ENCODE measurements around the gene GNG14. TPM values are rescaled to one million over a fixed set of nuclear protein-coding genes. Genes with fewer than 3 reads are reported as not detected.

Gene GNG14
- polyA plus RNA-seq, 3 donors, result not detected

DNA sequence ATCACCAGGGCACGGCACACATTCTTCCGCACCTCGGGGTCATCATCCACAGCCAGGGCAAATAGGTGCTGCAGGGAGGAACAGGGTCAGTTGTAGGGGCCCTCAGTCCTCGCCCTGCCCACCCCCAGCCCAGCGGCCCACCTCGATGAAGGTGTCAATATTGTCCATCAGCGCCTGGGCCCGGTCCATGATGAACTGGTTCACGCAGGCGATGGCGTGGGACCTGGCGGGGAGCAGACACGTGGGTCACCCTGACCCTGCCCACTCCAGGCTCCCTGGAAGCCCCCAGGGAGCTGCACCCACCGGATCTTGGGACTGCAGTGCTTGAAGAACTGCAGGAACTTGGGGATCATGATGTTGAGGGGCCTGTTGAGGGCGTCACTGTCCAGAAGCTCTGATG is 27.3 kb downstream of the GNG14 start:
- no peak overlapping the region for H3K4me3 ChIP-seq (replicated peaks in 1 of 3; ENCODE audit: low read depth in 2 of 3, low read length in 3 of 3)
- Mint-ChIP-seq H3K27ac (no peak overlapping the region), H3K9me3 (peaks cover 0 to 4% (median 0%) of the 10 kb centered on the region in 7 donors), H3K4me1 (peaks cover 2% of the 10 kb centered on the region), H3K36me3 (peaks cover 62 to 85% of the 10 kb centered on the region in 2 donors), H3K4me3 (no peak overlapping the region), H3K27me3 (ENCODE audit: low read depth in 3 of 3) (peaks cover 0 to 1% (median 0%) of the 10 kb centered on the region in 3 donors)
- no peaks in the 10 kb centered on the region for H3K9me3 ChIP-seq (replicated peaks in 1 of 2; ENCODE audit: control insufficient read depth in 1 of 2, insufficient read depth in 1 of 2, low read length in 2 of 2)
- intact Hi-C loops (cut with micrococcal nuclease), result no loop called here
- H3K4me2 ChIP-seq (replicated peaks; ENCODE audit: extremely low read depth, low read length, poor library complexity, severe bottlenecking), result no peak overlapping the region
- no peak for DNase-seq
- no peaks in the 10 kb centered on the region for H3K27me3 ChIP-seq (ENCODE audit: control insufficient read depth in 2 of 2, insufficient read depth in 2 of 2, low read length in 2 of 2)
- H2AFZ ChIP-seq (ENCODE audit: insufficient read depth, low read depth, low read length, poor library complexity, severe bottlenecking), result no peak overlapping the region
- H3K27ac ChIP-seq (ENCODE audit: low read depth in 1 of 2, low read length in 2 of 2), result no peak overlapping the region
- H4K20me1 ChIP-seq (ENCODE audit: insufficient read depth, low read length), result no peaks in the 10 kb centered on the region
- H3K79me2 ChIP-seq (ENCODE audit: insufficient read depth, low read length), result peaks cover 30% of the 10 kb centered on the region
- no peaks in the 10 kb centered on the region for H3K4me1 ChIP-seq (ENCODE audit: control insufficient read depth in 1 of 2, insufficient read depth in 2 of 2, low read length in 2 of 2)
- peaks cover 53 to 75% of the 10 kb centered on the region in 2 donors for H3K36me3 ChIP-seq (replicated peaks in 1 of 2; ENCODE audit: control insufficient read depth in 1 of 2, insufficient read depth in 2 of 2, low read length in 2 of 2)
- H3K9ac ChIP-seq (ENCODE audit: insufficient read depth, low read length, poor library complexity, severe bottlenecking), result no peak overlapping the region
- TF ChIP-seq, protein P1, sequence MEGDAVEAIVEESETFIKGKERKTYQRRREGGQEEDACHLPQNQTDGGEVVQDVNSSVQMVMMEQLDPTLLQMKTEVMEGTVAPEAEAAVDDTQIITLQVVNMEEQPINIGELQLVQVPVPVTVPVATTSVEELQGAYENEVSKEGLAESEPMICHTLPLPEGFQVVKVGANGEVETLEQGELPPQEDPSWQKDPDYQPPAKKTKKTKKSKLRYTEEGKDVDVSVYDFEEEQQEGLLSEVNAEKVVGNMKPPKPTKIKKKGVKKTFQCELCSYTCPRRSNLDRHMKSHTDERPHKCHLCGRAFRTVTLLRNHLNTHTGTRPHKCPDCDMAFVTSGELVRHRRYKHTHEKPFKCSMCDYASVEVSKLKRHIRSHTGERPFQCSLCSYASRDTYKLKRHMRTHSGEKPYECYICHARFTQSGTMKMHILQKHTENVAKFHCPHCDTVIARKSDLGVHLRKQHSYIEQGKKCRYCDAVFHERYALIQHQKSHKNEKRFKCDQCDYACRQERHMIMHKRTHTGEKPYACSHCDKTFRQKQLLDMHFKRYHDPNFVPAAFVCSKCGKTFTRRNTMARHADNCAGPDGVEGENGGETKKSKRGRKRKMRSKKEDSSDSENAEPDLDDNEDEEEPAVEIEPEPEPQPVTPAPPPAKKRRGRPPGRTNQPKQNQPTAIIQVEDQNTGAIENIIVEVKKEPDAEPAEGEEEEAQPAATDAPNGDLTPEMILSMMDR (IDR thresholded peaks at IDR 0.05), result no peak
- 99% methylated on average over 8 of the region's 15 CpGs for WGBS (ENCODE audit: insufficient coverage)

DNA sequence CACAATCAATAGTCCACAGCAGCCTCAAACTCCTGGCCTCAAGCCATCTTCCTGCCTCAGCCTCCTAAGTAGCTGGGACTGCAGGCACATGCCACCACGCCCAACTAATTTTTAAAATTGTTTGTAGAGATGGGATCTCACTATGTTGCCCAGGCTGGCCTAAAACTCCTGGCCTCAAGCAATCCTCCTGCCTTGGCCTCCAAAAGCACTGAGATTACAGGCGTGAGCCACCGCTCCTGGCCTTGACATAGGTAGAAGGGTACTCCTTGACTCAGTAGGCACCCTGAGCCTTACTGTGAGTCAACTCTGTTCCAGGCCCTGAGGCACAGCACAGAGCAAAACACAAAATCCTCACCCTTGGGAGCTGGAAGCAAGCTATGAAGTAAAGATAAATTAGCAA is 28.1 kb downstream of the GNG14 start:
- no CpG with 5 or more reads among the region's 3 CpGs for WGBS (ENCODE audit: insufficient coverage)
- Histone ChIP-seq H3K9ac (ENCODE audit: insufficient read depth, low read length, poor library complexity, severe bottlenecking) (no peak overlapping the region), H3K27ac (ENCODE audit: low read depth in 1 of 2, low read length in 2 of 2) (no peak overlapping the region), H2AFZ (ENCODE audit: insufficient read depth, low read depth, low read length, poor library complexity, severe bottlenecking) (no peak overlapping the region), H3K4me1 (ENCODE audit: control insufficient read depth in 1 of 2, insufficient read depth in 2 of 2, low read length in 2 of 2) (peaks cover 5 to 7% of the 10 kb centered on the region in 2 donors), H4K20me1 (ENCODE audit: insufficient read depth, low read length) (no peaks in the 10 kb centered on the region), H3K9me3 (replicated peaks in 1 of 2; ENCODE audit: control insufficient read depth in 1 of 2, insufficient read depth in 1 of 2, low read length in 2 of 2) (no peaks in the 10 kb centered on the region), H3K36me3 (replicated peaks in 1 of 2; ENCODE audit: control insufficient read depth in 1 of 2, insufficient read depth in 2 of 2, low read length in 2 of 2) (peaks cover 46 to 67% of the 10 kb centered on the region in 2 donors), H3K79me2 (ENCODE audit: insufficient read depth, low read length) (peaks cover 38% of the 10 kb centered on the region), H3K27me3 (ENCODE audit: control insufficient read depth in 2 of 2, insufficient read depth in 2 of 2, low read length in 2 of 2) (no peaks in the 10 kb centered on the region), H3K4me3 (replicated peaks in 1 of 3; ENCODE audit: low read depth in 2 of 3, low read length in 3 of 3) (no peak overlapping the region), H3K4me2 (replicated peaks; ENCODE audit: extremely low read depth, low read length, poor library complexity, severe bottlenecking) (no peak overlapping the region)
- Mint-ChIP-seq H3K9me3 (peaks cover 0 to 4% (median 0%) of the 10 kb centered on the region in 7 donors), H3K4me1 (peaks cover 8% of the 10 kb centered on the region), H3K36me3 (peaks cover 55 to 77% of the 10 kb centered on the region in 2 donors), H3K27ac (no peak overlapping the region), H3K27me3 (ENCODE audit: low read depth in 3 of 3) (peaks cover 0 to 1% (median 0%) of the 10 kb centered on the region in 3 donors), H3K4me3 (no peak overlapping the region)
- TF ChIP-seq, protein P1 (IDR thresholded peaks at IDR 0.05), result no peak
- intact Hi-C loops (cut with micrococcal nuclease), result loop anchor here in 1 of 2 donors (2.0 kb wide), 1 partner anchor 41 kb away; no protein-coding TSS in a partner anchor
- no peak for DNase-seq
